GM12874 (cell line): Measurements from ENCODE around the gene ATOH8.

Source experiments
- TF ChIP-seq, protein P1 (sequence below): IDR thresholded peaks from 2 replicates; pipeline ENCODE4 v1.5.1; 2011; ENCODE audit warnings: low read depth, mild to moderate bottlenecking, control low read depth, low read length, moderate library complexity; ENCODE audit not compliant: insufficient read depth

ATOH8 gene

GRCh38 chr2:85797263-85797660, 43.5 kb downstream of the ATOH8 start:
- TF ChIP-seq, protein P1, sequence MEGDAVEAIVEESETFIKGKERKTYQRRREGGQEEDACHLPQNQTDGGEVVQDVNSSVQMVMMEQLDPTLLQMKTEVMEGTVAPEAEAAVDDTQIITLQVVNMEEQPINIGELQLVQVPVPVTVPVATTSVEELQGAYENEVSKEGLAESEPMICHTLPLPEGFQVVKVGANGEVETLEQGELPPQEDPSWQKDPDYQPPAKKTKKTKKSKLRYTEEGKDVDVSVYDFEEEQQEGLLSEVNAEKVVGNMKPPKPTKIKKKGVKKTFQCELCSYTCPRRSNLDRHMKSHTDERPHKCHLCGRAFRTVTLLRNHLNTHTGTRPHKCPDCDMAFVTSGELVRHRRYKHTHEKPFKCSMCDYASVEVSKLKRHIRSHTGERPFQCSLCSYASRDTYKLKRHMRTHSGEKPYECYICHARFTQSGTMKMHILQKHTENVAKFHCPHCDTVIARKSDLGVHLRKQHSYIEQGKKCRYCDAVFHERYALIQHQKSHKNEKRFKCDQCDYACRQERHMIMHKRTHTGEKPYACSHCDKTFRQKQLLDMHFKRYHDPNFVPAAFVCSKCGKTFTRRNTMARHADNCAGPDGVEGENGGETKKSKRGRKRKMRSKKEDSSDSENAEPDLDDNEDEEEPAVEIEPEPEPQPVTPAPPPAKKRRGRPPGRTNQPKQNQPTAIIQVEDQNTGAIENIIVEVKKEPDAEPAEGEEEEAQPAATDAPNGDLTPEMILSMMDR, result no peak

DNA sequence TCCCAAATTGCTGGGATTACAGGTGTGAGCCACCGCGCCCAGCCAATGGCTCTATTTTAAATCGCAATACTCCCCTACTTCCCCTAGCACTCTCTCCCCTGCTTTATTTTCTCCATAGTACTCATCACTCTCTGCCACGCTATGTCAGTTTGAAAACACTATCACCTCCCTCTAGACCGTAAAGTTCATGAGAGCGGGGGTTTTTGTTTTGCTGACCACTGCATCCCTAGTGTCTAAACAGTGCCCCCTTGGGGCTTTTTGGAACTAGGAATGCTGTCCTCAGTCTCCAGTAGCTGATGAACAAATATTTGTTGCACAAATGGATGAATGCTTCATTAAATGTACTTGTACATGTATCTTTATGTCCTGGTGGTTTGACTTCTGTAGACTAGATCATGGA, 44.1 kb downstream of the ATOH8 start:
- TF ChIP-seq, protein P1, result no peak

DNA sequence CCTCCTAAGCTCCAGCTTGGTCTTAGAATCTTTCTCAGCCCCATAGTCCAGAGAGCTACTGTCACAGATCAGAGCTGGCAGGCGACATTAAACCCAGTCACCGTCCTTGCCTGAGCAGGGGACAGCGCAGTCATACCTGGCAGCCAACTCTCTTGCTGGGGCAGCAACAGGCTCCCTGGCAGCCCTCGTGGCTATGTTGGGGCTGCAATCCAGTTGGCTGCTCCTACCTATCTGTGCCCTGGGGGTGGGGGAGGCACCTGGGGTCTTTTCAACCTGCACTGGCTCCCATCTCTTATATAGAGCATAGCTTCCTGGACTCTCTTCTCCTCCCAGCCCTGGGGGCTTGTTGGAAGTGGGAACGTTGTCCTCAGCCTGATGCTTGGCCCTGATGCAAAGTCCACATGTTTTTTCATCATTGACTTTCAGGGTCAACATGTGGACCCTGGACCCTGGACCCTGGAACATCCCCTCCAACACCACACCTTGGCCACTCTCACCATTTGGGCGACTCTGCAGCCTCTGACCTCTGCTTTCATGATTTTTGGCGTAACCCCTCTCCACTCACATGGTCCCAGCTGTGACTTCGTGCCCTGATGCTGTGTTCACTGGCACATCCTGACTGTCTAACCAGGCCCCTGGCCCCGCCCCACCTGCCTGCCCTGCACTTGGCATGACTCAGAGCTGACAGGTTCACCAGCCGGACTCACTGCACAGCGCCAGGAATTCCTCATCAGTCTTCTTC, 45.6 kb downstream of the ATOH8 start:
- TF ChIP-seq, protein P1, result no peak

DNA sequence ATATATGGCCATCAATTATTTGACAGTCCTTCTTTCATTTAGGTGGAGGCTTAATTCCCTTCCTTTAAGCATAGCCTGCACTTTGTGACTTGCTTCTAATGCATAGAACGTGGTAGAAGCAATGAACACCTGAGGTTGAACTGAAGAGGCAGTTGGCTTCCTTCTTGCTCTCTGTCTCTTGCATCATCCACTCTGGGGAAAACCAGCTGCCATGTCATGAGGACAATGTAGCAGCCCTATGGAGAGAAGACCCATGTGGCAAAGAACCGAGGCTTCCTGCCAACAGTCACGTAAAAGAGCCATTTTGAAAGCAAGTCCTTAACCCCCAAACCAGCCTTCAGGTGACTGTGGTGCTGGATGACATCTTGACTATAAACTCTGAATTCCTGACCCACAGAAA, 46.8 kb downstream of the ATOH8 start:
- TF ChIP-seq, protein P1, result no peak

- TF ChIP-seq, protein P1, result no peak
Measured at GRCh38 chr2:85801871-85802270, 48.1 kb downstream of the ATOH8 start.

- TF ChIP-seq, protein P1, result no peak
Measured at GRCh38 chr2:85802354-85803103, 48.7 kb downstream of the ATOH8 start.

DNA sequence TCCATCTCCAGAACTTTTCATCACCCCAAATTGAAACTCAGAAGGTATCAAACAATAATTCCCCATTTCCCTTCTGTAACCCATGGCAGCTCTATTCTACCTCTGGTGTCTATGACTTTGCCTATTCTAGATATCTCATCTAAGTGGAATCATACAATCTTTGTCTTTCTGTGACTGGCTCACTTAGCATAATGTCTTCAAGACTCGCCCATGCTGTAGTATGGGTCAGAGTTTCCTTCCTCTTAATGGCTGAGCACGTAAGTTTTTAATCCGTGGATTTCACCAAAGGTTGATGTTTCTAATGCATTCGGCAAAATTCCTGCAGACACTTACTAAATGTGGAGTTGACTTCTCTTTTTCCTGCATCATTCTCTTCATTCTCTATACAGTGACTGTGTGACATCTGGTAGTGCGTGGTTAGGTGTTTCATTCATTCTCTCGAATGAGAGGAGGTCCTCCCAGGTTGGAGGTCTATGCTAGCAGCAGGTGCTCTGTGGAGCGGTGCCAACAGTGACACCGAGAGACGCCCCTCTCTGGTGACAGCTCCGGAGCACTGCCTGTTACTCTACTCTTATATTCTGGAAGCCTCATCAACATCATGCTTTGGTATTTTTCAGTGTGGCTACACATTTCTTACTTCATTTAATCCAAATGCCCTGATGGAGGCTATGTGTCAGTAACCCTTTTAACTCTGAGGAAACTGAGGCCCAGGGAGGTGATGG, 50.1 kb downstream of the ATOH8 start:
- TF ChIP-seq, protein P1, result no peak
